Kidney tubule cell (primary cell): ENCODE results near the gene TTC28.
"Not testable (repeated sequence)": the region's sequence is repeated elsewhere in the genome, so short reads cannot be mapped to it uniquely, and the experiment has no call there.

Experiments used
- DNase-seq: peaks from one replicate; pipeline ENCODE4 v3.0.0-alpha.2; 2018; ENCODE audit warnings: low spot score

The TTC28 gene

DNA sequence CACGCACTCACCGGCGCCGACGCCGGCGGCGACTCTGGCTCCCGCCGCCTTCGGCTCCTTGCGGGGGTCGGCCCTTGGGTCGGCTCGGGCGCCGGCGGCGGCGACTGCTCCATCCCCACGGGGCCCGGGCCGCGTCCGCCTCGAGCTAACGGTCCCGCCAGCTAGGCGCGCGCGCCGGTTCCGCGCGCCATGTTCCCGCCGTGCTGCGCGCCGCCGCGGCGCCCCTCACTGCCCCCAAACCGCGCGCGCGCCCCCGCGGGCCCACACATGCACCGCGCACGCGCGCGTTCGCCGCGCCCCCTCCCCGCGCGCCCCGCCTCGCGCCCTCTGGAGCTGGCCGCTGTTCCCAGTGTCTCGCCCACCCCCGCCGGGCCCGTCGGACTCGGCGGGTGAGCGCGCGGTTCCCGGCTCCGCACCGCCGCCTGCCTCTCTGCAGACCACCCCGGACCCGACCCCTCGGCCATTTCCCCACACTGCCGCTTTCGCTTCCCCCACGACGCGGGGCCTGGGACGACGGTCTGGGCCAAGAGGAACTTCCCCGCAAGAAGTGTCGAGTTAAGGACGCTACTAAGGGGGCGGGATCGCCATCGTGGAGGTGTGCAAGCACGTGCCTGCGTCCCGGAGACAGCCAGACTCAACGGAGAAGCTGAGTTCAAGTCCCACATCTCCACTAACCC lies at the start of gene TTC28:
TTC28 (minus strand) TSS at position 230 of the 677 bp plus-strand sequence; CDS start at position 113, 117 bp downstream.
- DNase-seq: peak; percentile 58

DNA sequence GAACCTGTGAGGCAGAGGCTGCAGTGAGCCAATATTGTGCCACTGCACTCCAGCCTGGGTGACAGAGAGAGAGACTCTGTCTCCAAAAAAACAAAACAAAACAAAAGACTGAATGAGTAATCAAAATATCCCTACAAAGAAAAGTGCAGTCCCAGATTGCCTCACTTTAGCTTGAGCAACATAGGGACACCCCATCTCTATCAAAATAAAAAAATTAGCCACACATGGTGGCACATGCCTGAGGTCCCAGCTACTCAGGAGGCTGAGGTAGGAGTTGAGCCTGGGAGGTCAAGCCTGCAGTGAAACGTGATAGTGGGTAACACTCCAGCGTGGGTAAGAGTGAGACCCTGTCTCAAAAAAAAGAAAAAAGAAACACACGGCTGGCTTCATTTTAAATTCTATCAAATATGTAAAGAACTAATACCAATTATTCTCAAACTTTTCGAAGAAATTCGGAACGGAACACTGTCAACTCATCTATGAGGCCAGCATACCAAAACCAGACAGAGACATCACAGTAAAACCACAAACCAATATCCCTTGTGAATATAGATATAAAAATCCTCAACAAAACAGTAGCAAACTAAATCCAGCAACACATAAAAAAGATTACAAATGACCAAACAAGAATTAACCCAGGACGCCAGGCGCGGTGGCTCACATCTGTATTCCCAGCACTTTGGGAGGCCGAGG lies 49.1 kb upstream of the TTC28 start:
- DNase-seq: no peak

DNA sequence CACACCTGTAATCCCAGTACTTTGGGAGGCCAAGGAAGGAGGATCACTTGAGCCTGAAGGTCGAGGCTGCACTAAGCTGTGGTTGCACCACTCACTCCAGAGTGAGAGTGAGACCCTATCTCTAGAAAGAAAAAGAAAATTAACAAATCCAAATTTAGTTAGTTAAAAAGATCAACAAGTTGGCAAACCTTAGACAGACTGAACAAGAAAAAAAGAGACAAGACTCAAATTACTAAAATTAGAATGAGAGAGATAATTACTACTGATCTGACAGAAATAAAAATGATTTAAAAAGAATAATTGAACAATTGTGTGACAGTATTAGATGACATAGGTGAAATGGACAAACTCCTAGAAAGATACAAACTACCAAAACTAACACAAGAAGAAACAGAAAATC lies 48.4 kb upstream of the TTC28 start:
- no peak for DNase-seq

DNA sequence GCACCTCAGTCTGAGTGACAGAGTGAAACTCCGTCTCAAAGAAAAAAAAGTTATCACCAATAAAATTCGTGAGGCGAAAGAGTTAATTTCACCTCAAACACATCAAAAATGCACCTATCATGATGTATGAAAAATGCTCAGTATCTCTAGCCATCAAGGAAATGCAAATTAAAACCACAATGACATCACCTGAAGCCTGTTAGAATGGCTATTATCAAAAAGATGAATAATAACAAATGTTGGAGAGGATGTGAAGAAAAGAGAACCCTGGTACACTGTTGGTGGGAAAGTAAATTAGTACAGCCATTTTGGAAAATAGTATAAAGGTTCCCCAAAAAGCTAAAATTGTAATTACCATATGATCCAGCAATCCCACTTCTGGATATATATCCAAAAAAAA lies 38.4 kb upstream of the TTC28 start:
- no peak for DNase-seq

DNA sequence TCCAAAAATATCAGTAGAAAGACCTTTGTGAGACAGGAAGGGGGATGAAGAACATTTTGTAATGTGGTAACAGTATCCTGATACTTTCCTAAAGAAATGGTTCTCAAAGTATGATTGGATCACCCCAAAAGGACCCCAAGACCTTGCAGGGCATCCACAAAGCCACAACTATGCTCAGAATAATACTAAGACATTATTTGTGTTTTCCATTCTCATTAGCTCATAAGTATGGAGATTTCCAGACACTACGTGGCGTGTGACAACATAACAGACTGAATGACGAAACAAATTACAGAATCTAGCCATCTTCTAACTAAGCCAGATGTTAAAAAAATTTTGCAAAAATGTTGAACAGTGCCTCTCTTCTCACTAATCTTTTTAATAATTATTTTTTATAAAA lies 37.0 kb upstream of the TTC28 start:
- DNase-seq: no peak

DNA sequence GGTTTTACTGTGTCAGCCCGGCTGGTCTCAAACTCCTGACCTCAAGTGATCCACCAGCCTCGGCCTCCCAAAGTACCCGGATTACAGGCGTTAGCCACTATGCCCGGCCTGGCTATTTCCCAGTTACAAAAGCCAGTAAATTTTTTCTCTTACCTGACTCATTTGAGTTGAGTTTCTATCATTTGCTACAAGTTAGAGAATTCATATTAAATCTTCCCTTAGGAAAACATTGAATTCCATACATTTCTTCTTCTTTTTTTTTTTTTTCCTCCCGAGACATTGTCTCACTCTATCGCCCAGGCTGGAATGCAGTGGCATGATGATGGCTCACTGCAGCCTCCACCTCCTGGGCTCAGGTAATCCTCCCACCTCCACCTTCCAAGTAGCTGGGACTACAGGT lies 36.0 kb upstream of the TTC28 start:
- DNase-seq: peak; percentile 11

DNA sequence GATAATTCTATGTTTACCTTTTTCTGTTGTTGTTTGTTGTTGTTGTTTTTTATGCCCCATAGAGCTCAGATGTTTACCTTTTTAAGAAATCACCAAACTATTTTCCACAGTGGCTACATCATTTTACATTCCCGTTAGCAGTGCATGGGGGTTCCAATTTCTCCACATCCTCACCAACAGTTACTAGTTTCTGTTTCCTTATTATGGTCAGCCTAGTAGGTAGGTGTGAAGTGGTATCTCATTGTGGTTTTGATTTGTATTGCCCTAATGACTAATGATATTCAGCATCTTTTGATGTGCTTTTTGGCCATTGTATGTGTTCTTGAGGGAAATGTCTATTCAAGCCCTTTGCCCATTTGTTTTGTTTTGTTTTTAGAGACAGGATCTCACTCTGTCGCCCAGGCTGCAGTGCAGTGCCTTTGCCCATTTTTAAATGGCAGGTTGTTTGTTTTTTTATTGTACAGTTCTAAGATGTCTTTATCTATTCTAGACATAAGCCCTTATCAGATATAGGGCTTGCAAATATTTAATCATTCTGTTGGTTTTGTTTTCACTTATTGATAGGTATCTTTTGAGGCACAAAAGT lies 34.5 kb upstream of the TTC28 start:
- DNase-seq: no peak

DNA sequence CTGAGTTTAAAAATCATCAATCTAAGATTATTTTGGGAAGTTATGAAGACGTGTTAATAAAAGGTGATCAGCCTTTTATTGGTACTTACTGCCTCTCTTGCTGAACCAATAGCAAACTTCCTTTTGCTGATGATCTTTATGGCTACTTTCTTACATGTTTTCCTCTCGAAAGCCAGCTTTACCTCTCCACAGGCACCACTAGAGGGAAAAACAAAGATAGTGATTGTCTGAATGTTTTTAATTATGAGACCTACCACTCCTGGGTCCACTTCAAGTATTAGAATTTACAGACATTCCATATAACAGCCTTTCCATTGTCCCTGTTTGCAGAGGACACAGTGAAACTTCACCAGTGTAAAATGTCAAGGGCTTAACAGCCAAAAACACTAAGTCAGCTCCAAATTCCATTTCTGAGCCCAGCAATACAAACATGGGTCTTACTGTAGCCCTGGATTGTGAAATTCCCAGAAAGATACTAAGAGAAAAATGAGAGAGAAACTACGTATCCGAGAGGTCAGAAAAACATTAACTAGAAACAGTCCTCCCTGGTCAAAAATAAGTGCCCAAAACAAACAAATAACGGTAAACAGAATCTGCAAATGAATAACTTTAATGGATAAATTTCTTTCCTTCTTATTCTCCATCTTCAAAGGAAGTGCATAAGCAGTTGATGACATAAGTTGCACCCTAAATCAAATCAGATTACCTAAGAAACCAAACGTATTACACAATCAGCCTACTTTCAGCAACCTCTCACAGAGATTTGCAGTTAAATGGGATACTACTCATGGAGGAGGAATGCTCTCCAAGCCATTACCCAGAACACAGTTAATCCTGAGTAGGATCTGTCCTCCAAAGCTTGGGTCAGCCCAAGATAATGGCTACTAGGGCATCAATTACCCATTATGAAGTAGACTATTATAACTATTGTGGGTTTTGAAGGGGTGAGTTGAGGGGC lies 32.5 kb upstream of the TTC28 start:
- DNase-seq: peak; percentile 87

DNA sequence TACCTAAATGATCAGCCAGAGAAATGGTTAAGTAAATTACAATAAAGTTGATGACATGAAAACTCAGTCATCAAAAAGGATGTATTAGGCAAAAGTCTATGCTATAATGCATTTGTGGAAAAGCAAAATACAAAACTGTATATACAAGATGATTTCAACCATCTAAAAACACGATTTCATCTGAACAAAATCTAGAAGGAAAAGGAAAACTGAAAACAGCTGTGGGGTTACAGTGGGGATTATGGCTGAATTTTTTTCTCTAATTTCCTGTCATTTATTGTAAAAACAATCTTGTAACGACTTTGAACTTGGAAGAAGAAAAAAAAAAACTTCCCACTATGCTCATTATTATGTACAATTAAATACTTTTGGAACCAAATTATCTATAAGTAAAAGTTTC lies 31.7 kb upstream of the TTC28 start:
- no peak for DNase-seq

DNA sequence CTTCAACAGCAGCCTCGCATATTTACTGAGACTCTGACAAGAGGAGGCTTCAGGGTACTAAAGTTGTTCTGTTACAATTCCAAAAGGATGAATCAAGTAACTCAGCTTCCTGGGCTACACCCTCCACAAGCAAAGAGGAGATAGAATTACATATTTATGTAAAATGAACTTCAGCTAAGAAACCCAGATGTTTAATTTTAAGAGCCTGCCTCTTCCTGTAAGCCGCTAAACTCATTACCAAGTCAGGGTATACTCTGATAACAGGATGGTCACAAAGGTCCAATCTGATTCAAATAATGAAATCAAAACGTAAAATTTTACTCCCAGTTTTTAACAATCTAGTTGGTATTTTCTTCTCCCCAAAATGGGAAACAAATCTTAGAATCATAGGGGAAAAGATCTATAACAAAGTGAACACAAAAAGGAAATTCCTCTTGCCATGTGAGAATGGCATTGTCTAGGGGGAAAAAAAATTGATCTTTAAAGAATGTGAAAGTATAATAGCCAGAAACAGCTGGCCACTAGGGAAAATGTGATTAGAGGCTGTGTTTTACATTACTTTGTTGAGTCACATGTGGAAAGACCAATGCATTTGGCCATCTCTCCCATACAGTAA lies 31.0 kb upstream of the TTC28 start:
- peak; percentile 16 for DNase-seq

DNA sequence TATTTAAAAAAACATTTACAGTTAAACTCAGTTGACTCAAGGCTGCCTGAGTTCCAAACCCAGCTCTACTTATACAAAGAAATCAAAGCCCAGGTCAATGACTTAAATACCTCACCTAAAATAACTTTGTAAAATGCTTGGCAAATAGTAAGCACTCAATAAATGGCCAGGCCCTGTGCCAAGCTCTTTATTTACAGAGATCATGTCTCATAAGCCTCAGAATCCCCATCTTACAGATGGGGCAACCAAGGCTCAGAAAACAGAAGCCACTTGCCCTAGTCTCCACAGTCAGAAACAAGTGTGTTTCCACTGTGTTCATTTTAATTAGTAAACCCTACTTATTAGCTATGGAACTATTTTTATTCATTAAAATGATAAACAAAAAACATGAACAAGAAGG lies 30.5 kb upstream of the TTC28 start:
- DNase-seq: no peak

DNA sequence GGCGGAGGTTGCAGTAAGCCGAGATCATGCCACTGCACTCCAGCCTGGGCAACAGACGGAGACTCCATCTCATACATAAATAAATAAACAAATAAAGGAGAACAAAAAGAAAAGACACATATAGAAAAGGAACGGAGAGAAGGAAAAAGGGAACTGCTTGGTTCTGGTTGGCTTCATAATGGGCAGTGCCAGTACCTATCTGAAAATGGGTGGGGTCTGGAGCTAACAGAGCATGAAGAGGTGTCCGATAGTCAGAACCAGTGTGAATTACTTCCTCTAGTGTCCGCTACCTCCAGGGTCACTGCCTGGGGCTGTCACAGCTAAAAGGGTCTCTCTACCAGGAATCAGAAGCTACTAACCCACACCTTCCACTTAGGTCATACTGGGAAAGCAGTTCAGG lies 27.2 kb upstream of the TTC28 start:
- DNase-seq: no peak

DNA sequence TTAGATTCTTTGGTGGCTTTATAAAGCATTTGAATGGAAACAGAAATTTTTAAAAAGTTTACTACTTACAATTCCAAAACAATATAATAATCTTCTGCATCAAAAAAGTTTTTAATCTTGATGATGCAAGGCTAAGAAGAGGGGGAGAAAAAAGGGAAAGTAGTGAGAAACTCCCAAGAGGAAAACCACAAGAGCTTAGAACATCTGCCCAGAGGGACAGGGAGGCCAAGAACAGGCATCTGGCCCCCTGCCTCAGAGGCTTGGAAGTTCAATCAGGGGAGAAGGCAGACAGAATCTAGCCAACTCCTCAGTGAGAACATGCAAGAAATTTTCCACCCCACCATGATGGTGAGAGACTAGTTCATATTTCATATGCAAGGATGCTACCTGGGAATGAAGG lies 23.8 kb upstream of the TTC28 start:
- DNase-seq: no peak

DNA sequence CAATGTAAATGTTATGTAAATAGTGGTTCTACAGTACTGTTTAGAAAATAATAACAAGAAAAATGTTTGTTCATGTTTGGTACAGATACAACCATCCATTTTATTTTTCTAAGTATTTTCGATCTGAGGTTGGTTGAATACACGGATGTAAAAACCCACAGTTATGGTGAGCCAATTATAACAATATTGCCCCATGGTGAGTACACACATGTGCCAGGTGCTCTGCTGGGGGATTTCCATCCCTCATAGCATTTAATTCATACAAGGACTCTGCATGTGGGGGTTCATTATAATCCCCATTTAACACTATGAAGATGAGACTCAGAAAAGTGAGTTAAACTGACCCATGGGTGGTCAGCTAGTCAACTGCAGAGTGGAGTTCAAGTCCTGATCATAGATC lies 23.3 kb upstream of the TTC28 start:
- no peak for DNase-seq

DNA sequence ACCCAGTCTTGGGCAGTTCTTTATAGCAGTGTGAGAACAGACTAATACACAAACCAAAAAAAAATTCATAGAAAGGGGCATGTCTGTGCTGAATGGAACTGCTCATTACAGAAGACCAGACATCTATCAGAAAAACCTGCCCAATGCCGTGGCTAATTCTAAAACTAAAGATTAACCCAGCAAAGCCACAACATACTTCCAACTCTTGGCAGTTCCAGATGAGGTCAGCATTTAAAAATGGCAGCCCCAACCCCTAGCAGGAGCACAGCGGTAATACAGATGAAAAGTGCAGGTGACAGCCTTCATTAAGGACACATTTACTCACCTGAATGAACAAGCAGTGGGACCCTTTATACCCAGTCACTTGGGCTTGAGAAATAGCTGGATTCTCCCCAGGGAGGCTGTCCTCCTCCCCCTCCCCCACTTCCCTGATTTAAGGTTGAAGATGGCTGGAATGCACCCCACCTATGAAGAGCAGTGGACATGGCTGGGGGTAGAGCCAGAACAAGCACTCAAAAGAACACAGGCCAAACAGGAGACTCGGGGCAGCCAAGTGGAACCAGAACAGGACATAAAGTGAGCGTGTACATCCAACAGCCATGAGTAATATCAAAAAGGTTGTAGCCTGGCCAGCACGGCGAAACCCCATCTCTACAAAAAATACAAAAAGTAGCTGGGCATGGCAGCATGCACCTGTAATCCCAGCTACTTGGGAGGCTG lies 13.6 kb upstream of the TTC28 start:
- DNase-seq: peak; percentile 82

DNA sequence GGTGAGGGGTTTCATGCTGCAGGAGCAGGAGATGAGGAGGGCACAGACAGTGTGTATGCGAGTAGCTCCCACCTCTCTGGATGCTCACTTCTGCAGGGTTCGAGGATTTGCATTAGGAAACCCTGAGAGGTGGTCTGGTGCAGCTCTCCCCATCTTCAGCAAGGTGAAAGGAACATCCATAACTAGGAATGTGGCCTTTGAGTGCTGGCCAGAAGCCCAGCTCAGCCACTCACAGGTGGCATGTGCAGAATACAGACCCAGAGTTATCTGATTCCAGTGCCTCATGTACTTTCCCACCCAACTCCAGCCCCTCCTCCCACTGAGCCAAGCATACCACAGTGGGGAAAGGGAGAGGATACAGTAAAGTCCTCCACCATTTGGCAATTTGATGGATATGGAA lies 10.2 kb upstream of the TTC28 start:
- not testable (repeated sequence) for DNase-seq

DNA sequence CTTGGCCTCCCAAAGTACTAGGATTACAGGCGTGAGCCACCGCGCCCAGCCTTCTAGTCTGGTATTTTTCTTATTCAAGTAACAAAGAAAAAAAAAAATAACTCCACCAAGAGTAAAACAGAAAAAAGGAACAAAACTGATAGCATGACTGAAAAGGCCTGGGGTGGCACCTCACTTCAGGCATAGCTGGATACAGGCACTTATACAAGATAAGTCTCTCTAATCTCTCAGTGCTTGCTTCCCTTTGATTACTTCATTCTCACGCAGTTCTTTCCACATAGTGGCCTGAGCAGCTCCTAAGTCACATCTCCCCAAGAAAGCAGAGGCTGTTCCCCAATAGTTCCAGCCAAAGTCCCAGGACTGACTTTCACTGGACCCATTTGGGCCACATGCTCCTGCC lies 3.3 kb upstream of the TTC28 start:
- not testable (repeated sequence) for DNase-seq

DNA sequence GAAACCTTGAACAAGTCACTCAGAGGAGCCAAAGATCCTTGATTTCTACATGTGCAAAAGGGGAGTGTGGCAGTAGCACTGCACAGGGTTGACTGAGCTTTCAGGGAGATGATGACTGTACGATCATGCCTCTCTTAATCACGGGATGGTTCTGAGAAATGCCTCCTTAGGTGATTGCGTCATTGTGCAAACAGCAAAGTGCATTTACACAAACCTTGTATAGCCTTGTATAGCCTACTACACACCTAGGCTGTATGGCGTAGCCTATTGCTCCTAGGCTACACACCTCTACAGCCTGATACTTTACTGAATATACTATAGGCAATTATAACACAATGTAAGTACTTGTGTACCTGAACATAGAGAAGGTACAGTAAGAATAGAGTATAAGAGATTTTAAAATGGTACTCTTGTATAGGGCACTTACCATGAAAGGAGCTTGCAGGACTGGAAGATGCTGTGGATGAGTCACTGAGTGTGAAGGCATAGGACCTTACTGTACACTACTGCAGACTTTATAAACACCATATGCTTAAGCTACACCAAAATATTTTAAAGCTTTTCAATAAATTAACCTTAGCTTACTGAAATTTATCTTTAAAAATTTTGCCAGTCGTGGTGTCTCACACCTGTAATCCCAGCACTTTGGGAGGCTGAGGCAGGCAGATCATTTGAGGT lies 1.3 kb upstream of the TTC28 start:
- peak; percentile 41 for DNase-seq

DNA sequence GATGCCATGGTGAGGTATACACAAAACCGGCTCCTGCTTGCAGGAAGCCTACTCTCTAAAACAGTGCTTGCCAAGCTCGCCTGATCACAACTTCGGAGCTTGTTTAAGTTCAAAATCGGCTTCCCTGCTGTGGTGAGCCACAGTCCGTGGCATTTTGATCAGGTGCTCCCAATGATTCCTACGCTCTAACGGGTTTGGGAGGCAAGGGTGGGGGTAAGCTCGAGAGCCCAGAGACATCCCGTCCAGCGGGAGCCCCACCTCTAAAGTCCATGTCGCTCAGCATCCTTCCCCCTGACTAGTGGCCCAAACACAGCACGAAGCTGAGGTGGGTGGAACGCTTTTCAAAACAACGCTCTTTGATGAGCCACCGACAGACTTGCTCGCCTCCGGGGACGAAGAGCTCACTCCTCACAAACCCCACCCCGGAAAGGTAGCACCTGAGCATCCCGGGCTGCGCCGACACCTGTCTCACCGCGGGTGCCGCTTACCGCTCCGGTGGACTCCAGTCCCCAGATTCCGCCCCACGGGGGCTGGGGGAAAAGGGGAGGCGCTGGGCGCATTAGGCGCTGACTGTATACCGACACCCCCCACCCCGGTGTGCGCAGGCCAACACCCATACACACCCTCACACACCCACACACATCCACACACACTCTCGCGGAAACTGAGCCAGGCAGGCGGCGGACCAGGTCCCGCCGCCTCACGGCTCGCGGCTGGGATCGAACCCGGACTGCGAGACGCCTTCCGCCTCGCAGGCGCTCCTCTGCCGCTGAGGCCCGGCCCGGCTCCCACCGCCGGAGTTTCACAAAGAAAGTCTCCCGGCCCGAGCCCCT lies 646 bp downstream of the TTC28 start:
- DNase-seq: peak; percentile 26

DNA sequence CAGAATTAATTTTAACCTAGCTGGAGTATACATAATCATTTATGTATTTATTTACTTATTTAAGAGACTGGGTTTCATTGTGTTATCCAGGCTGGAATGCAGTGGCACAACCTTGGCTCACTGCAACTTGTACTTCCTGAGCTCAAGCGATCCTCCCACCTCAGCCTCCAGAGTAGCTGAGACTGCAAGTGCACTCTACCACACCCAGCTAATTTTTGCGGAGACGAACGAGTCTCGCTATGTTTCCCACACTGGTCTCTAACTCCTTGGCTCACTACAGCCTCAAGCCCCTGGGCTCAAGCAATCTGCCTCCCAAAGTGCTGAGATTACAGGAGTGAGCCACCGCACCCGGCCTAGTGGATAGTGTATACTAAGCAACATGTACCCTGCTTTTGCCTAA lies 1.5 kb downstream of the TTC28 start:
- not testable (repeated sequence) for DNase-seq
